WERI-Rb-1 (cell line): ENCODE measurements around the gene CELF2.

Experiments used
- DNase-seq: peaks from one replicate; pipeline ENCODE4 v3.0.0-alpha.2; 2020
- H3K27ac ChIP-seq: fragments of 250-450 bp; sonication (Bioruptor Pico); 2 replicates; pipeline ENCODE4 v1.5.1; 2020; ENCODE audit warnings: mild to moderate bottlenecking, moderate library complexity
- H3K27me3 ChIP-seq: fragments of 250-450 bp; sonication (Bioruptor Pico); 2 replicates; pipeline ENCODE4 v1.5.1; 2021; ENCODE audit warnings: mild to moderate bottlenecking, low read depth, moderate library complexity; ENCODE audit not compliant: insufficient read depth, severe bottlenecking
- H3K36me3 ChIP-seq: fragments of 250-450 bp; sonication (Bioruptor Pico); 2 replicates; pipeline ENCODE4 v1.5.1; 2020; ENCODE audit warnings: mild to moderate bottlenecking, moderate library complexity
- H3K4me3 ChIP-seq: 2 replicates; pipeline ENCODE4 v1.5.1; 2011; ENCODE audit warnings: low read depth, mild to moderate bottlenecking, control low read depth, low read length
- H3K9me3 ChIP-seq: fragments of 250-450 bp; sonication (Bioruptor Pico); 2 replicates; pipeline ENCODE4 v1.5.1; 2021; ENCODE audit warnings: mild to moderate bottlenecking, moderate library complexity; ENCODE audit not compliant: severe bottlenecking
- TF ChIP-seq, protein P1 (sequence below): IDR thresholded peaks from 2 replicates; pipeline ENCODE4 v1.5.1; 2011; ENCODE audit warnings: low read depth, mild to moderate bottlenecking, control low read depth, inconsistent platforms, low read length

The CELF2 gene

DNA sequence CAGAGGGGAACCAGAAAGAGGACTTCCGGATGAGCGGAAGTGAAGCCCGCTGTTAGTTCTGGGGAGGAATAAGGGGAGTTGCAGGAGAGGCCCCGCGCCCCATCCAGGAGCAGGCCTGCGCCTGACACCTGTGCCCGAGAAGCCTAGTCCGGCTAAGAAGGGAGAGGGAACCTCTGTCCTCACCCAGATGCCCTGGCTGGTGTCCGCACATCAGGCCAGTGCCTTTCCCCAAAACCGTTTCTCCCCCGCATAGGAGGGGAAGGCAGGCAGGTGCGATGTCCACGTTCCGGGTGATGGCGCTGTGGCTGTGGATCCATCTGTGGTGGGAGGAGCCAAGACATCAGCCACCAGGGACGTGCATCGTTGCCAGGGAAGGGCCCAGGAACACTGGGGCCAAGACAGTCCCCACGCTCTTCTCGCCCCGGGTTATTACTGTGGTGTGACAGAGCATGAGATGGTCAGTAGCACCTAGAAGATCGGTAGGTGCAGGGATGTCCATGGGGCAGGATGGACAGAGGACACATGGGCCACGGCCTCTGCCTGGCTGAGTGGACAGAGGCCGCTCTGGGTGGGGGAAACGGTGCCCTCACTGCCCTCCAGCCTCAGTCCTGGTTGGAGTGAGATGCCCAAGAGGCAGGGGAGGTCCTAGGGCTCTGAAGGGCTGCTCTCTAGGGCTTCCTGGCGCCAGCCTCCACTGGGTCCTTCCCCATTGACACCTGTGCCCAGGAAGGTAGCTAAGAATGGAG, 262.7 kb downstream of the CELF2 start:
- TF ChIP-seq, protein P1, sequence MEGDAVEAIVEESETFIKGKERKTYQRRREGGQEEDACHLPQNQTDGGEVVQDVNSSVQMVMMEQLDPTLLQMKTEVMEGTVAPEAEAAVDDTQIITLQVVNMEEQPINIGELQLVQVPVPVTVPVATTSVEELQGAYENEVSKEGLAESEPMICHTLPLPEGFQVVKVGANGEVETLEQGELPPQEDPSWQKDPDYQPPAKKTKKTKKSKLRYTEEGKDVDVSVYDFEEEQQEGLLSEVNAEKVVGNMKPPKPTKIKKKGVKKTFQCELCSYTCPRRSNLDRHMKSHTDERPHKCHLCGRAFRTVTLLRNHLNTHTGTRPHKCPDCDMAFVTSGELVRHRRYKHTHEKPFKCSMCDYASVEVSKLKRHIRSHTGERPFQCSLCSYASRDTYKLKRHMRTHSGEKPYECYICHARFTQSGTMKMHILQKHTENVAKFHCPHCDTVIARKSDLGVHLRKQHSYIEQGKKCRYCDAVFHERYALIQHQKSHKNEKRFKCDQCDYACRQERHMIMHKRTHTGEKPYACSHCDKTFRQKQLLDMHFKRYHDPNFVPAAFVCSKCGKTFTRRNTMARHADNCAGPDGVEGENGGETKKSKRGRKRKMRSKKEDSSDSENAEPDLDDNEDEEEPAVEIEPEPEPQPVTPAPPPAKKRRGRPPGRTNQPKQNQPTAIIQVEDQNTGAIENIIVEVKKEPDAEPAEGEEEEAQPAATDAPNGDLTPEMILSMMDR: no peak
- no peaks in the 10 kb centered on the region for H3K36me3 ChIP-seq
- no peak for DNase-seq

DNA sequence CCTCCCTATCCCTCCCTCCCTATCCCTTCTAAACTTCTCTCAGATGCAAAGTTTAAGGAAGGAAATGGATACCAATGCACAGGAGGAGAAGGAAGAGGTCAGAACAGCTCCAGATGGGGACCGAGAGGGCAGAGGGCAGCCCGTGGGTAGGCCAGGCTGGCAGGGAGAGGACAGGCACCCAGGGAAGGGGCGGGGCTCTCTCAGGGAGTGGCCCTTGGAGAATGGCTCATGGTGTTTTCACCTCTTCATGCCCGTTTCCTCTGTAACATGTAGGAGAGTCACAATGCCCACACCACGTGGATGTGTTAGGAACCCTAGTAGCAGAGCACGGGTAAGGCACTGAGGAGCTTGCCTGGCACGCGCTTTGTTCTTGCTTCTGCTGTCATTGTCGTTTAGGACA, 264.5 kb downstream of the CELF2 start:
- Histone ChIP-seq H3K4me3 (no peak overlapping the region), H3K27ac (no peak overlapping the region), H3K27me3 (no peaks in the 10 kb centered on the region), H3K36me3 (no peaks in the 10 kb centered on the region), H3K9me3 (no peaks in the 10 kb centered on the region)
- DNase-seq: no peak
- TF ChIP-seq, protein P1: no peak

More for the DNA sequence above, 262.7 kb downstream of the CELF2 start:
- Histone ChIP-seq H3K27me3 (no peaks in the 10 kb centered on the region), H3K9me3 (no peaks in the 10 kb centered on the region), H3K4me3 (no peak overlapping the region), H3K27ac (no peak overlapping the region)

DNA sequence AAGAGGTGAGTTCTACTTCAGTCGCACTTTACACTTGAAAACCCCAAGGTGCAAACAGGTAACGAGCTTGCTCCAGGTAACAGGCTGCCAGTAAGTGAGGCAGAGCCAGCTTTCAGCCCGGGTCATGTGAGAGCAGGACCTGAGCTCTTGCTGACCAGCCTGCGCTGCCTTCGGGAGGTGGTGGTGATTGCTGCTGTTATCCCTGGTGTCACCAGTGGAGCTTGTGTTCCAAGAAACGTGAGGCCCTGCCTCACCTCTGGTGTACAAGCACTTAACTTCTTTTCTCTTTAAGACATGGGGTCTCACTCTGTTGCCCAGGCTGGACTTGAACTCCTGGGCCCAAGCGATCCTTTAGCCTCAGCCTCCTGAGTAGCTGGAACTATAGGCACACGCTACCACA, 265.0 kb downstream of the CELF2 start:
- no peak overlapping the region for H3K4me3 ChIP-seq
- TF ChIP-seq, protein P1: no peak
- no peak for DNase-seq
- H3K27me3 ChIP-seq: no peaks in the 10 kb centered on the region
- H3K27ac ChIP-seq: no peak overlapping the region
- H3K9me3 ChIP-seq: no peaks in the 10 kb centered on the region
- no peaks in the 10 kb centered on the region for H3K36me3 ChIP-seq

DNA sequence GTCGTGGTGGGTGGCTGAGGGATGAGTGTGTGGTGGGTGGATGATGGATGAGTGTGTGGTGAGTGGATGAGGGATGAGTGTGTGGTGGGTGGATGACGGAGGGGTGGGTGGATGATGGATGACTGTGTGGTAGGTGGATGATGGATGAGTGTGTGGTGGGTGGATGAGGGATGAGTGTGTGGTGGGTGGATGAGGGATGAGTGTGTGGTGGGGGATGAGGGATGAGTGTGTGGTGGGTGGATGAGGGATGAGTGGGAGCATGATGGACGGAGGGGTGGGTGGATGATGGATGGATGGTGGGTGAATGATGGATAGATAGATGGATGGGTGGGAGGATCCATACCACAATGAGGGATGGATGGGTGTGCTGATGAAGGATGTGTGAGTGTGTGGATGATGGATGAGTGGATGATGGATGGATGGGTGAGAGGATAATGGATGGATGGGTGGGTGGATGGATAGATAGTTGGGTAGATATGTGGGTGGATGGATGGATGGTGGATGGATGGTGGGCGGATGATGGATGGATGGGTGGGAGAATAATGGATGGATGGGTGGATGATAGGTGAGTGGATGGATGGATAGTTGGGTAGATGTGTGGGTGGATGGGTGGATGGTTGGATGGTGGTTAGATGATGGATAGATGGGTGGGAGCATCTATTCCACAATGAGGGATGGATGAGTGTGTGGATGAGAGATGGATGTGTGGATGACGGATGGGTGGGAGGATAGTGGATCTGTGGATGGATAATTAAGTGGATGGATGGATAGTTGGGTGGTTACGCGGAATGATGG, 266.8 kb downstream of the CELF2 start:
- H3K9me3 ChIP-seq: no peaks in the 10 kb centered on the region
- H3K36me3 ChIP-seq: no peaks in the 10 kb centered on the region
- H3K27ac ChIP-seq: no peak overlapping the region
- no peaks in the 10 kb centered on the region for H3K27me3 ChIP-seq
- TF ChIP-seq, protein P1: no peak
- no peak overlapping the region for H3K4me3 ChIP-seq
- no peak for DNase-seq

DNA sequence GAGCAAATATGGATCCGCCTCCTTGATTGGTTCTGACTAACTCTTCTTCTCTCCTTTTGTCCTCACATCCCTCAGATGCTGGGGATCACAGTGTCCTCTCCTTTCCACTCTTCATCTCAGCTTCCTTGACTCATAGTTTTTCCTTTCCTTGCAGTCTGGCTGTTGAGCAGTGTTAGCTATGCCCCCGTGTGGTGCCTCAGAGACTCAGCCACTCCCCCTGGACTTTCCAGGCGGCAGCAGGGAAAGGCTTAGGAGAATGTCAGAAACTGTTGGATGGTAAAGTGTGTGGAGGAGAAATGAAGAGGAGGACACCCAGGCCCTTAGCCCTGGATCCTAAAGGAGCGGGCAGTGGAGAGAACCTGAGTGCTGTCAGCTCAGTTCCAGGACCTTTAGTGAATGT, 267.5 kb downstream of the CELF2 start:
- no peaks in the 10 kb centered on the region for H3K36me3 ChIP-seq
- DNase-seq: no peak
- TF ChIP-seq, protein P1: peak; percentile 19; the same call in 1 of the 2 replicates
- no peaks in the 10 kb centered on the region for H3K9me3 ChIP-seq
- no peak overlapping the region for H3K27ac ChIP-seq
- no peaks in the 10 kb centered on the region for H3K27me3 ChIP-seq
- H3K4me3 ChIP-seq: no peak overlapping the region
